ENCODE data around the gene BANP.
"Not testable (repeated sequence)": the region's sequence is repeated elsewhere in the genome, so short reads cannot be mapped to it uniquely, and the experiment has no call there.

The BANP gene

DNA sequence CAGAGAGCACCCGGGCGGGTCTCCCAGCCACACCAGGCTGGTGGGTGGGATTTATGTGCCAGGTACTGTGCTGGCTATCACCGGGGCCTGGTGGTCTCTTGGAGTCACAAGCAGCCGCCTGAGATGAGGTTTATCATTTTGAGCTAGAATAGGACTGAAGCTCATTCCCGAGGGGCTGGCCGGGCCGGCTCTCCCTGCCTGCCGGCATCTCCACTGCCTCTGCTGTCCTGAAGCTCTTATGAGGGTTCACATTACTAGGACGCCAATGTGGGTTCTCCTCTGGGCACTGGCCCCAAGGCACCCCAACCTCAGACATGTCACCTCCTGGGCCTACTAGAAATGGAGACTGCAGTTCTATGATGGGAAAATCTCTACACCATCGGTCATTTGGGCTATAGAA lies 137.4 kb downstream of the BANP start:
- DNase-seq (ENCODE audit: low spot score) = not testable (repeated sequence)

GRCh38 chr16:88089071-88089470 lies 137.8 kb downstream of the BANP start:
- DNase-seq (ENCODE audit: low spot score) = not testable (repeated sequence)

DNA sequence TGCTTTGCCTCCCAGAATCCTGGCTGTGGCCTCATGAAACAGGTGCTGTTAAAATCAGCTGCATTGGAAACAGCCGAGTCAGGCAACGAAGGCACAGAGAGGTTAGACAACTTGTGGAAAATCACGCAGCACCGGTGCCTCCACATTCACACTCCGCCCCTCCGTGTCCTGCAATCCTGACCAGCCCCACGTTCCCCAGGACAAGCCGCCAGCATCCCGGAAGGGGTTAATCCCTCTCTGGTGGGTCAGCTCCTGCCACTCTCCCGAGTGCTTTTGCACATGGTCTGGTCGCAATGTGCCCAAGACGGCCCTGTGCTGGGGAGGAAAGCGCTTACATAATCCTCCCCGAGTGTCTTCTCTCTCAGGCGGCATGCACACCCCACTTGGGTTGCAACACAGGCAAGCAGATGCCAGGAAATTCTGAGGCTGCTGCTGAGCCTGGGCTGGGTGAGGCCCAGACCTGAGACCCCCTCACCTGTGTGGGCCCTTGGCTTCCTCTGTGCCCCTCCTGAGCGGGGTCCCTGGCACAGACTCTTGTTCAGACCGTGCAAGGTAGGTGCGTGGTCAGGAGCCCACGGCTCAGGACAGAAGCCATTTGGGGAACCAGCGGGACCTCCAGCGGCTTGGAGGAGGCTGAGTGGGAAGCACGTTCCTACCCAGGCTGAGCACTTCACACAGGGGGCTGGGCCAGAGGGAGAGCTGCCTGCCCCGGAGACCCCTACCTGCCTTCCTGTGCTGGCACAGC lies 138.6 kb downstream of the BANP start:
- not testable (repeated sequence) for DNase-seq (ENCODE audit: low spot score)

DNA sequence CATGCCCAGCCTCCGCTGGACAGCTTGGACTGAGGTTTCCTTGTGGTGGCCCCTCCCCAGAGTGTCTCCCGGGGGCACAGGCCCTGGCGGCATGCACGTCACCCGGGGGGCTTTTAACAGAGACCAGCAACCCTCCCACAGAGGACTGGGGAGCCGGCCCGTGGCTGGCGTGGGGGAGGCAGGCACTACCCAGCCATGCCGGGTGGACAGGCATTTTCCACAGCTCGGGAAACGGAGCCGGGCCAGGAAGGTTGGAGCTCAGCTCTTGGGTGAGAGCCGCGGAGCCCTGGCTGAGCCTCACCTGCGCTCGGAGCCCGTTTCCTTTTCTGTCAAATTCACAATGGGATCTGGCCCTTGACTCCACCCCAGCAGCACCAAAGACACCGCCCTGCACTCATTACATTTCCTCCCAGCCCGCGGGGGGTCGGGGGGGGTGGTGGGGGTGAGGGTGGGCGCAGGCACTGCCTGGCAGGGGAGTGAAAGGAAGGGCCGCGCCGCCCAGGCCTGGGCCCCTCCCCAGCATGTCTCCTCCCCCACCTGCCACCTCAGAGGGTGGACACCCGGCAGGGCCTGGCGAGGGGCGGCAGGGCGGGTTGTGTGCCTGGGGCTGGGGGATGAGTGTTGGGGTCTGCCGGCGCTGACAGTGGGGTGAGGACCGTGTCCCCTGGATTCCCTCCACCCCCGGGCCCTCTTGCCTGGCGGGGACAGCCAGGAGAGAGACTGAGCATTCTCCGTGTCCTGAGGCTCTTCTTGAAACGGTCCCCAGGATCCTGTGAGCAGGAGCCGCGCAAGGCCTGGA lies 139.3 kb downstream of the BANP start:
- DNase-seq (ENCODE audit: low spot score) = not testable (repeated sequence)

DNA sequence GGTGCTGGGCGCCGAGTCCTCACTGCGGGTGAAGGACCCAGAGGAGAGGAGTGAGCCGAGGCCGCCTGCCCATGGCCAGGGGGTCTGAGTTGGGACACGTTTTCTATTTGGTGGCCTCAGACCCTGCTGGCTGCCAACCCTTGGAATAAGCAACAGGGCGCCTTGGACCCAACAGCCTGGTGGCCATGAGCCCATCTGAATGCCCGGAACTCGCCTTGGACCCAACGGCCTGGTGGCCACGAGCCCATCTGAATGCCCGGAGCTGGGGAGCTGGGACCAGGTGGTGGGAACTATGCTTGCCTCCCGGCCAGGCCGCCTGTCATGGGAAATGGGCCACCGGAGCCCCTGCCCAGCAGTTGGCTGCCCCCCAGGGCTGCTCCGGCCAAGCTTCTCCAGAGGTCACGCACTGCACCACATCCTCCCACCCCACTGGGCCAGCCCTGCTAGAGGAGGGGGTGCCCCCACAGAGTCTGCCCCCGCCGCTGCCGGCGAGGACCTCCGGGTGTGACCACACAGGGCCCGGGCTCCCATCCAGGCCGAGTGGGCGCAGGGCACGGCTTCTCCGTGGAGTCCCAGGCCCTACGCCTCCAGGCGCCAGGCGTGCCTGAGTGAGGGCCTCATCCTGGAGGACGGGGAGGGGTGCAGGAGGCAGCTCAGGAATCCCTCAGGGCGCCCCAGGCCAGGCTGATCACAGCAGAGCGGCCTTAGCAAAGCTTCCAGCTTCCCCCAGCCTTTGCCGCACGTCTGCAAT lies 140.2 kb downstream of the BANP start:
- DNase-seq (ENCODE audit: low spot score) = not testable (repeated sequence)

DNA sequence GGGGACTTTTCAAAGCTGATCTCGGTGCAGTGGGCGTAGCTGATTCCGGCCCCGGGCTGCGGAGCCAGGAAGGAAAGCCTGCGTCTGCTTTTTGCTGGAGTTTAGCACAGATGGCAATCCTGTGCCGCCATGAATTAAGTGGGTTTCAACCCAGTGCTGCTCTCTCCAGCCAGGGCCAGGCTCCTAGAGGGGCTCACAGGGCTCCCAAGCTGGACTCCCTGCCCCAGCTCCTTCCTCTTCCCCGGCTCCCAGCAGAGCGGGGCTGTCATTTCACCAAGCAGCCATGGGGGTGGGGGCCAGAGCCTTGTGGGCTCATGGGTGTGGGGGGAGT lies 140.7 kb downstream of the BANP start:
- DNase-seq (ENCODE audit: low spot score) = not testable (repeated sequence)

DNA sequence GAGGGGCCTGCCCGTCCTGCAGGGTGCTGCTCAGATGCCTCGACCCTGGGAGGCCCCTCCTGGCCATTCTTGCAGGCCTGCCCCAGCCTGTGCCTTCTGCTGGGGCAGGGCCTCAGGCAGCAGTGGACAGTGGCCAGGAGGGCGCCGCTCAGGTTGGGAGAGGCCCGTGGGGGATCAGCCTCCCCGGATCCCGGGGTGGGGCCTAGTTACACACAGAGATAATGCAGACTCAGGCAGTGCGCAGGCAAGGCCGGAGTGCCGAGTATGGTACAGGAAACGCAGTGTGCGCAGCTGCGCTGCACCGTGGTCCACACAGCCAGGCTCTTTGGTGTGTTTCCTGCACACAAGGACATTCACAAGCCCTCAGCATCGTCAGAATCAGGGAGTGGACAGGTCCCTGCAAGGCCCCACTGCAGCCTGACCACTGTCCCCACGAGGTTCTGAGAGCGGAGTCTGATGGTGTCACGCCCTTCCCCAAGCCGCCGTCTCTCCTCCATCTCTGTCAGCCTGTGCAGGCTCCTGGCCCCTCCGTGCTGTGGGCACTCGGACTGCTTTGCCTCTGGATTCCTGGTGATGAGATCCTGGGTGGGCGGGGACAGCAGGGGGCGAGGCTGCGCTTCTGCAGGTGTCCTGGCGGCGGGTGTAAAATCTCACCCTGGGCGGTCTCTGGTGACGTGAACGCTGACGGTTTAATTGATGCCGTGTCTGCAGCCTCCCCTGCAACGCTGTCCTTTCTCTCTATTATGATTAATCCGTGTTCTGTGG lies 141.7 kb downstream of the BANP start:
- not testable (repeated sequence) for DNase-seq (ENCODE audit: low spot score)

DNA sequence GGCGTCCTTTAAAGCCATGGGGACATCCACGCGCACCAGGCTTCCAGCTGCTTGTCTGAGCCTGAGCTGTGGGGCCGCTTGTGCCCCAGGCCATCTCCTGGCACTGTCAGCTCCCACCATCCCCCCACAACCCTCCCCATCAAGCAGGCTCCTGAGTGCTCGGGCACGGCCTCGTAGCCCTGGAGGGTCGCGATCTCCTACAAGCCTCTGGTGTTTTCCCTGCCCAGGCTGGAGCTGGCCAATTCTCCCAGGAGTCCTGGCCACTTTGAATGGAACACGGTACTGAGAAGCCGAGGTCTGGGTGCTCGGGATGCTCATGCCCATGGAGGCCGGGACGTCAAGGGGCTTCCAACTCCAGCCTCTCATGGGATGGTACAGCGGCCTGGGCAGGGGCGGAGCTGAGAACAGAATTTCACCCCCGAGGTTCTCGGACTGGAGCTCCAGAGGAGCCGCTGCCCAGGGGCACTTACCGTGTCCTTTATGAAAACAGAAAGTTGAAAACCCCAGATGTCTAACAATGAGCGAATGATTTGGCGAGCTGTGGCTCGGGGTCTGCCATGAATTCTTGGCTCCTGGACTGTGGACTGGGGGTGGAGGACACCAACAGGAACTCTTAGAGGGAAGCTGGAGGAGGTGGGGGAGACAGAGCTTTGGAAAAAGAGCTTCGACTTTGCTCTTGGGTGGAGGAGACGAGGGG lies 142.5 kb downstream of the BANP start:
- DNase-seq (ENCODE audit: low spot score) = peak; percentile 84

- DNase-seq (ENCODE audit: low spot score) = not testable (repeated sequence)
Observed at GRCh38 chr16:88094253-88094575, 143.0 kb downstream of the BANP start.

GRCh38 chr16:88094900-88095299 lies 143.7 kb downstream of the BANP start:
- DNase-seq (ENCODE audit: low spot score) = not testable (repeated sequence)

DNA sequence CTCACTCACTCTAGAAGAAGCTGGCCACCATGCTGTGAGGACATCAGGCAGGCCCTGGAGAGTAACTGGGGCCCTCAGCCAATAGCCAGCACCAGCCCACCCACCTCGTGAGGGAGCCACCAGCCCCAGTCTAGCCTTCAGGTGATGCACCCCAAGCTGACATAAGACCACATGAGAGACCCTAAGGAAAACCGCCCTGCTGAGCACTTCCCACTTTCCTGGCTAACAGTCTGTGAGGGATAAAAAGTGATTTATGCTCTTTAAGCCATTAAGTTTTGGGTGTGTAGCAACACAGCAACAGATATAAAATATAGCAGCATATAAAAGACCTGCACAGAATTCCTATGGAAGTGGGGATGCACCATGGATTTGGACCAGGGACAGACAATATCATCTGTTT lies 145.4 kb downstream of the BANP start:
- not testable (repeated sequence) for DNase-seq (ENCODE audit: low spot score)

- not testable (repeated sequence) for DNase-seq (ENCODE audit: low spot score)
Observed at GRCh38 chr16:88098731-88099562, 147.7 kb downstream of the BANP start.

DNA sequence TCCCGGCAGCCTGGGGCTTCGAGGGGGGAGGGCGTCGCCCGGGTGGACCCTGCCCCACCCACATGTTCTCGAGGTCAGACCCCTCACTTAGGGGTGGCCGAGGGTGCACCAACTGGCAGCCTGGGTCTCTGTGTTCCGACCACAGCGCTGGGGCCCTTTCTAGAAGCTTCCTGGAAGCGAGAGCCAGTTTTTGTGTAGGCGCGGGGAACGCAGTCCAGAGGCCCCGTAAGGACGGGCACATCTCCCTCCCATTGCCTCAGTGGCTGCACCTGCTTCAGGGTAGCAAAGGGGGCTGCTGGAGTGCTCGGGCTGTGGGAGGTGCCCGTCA lies 148.3 kb downstream of the BANP start:
- no peak for DNase-seq (ENCODE audit: low spot score)

DNA sequence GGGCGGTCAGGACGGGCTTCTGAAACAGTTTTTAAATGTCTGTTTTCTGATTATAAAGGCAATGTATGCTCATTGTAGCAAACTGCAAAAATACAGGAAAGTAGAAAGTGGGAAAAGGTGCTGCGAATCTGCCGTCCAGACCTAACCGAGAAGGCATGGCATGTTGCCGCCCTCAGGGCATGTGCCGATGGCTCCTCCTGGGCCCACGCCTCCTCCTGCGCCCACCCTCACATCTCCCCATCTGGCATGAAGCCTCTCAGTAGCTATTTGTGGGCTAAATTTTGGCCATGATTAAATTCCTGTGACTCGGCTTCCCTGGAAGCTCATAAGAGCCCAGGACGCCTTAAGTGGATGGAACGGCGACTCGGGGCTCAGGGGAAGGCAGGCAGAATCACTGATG lies 148.7 kb downstream of the BANP start:
- not testable (repeated sequence) for DNase-seq (ENCODE audit: low spot score)

DNA sequence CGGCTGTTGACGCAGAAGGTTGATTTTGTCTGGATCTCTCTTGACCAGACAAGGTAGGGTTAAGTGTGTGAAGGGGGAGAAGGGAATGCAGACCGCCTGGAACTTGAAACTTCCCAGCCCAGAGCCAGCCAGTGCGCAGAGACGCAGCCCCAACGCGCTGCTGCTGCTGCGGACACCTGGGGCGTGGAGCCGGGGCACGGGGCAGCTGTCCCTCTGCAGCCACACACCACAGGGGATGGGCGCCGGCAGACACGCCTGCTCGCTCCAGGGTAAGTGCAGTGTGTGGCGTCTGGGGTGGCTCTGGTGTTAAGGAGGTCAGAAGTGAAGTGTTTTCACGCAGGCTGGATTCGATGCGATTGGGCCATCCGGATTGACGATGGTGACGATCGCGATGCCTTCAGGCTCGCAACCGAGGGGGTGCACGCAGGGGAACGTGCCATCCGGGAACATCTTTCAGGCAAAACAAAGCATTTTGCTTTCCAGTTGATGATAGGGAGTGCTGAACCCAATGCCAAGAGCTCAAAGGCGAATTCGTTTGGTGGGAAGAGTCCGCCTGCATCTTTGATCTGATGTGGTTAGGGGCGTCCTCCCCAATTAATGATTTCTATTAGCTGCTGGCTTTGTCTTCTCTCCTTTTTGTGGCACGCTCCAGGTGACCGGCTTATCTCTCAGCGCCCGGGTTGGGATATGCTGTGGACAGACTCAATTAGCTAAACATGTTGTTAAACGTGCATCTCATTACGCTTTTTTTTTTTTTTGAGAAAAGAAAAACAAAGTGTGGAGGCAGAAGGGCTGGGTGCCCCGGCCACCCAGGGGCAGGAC lies 149.8 kb downstream of the BANP start:
- peak; percentile 79 for DNase-seq (ENCODE audit: low spot score)

DNA sequence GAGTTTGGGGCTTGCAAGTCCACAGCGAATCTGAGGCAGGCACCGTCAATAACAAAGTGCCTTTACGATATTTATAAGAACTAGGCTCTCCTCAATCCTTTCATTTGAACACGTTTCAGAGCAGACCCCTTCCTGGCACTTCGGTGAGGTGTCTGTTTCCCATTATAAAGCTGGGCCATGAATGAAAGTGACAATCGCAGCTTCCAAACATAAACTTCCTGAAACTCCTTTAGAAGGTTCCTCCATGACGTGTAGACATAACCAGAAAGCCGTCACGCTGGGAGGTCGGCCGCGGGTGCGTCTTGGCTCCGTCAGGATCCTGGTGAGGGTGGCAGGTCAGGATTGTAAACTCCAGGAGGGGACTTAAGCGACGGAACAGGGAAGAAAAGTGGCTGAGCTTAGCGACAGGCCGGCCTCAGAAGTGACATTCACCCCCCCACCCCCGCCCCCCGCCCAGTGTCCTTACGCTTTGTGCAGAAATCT lies 150.4 kb downstream of the BANP start:
- peak; percentile 47 for DNase-seq (ENCODE audit: low spot score)

GRCh38 chr16:88102597-88102996 lies 151.4 kb downstream of the BANP start:
- DNase-seq (ENCODE audit: low spot score) = peak; percentile 36

DNA sequence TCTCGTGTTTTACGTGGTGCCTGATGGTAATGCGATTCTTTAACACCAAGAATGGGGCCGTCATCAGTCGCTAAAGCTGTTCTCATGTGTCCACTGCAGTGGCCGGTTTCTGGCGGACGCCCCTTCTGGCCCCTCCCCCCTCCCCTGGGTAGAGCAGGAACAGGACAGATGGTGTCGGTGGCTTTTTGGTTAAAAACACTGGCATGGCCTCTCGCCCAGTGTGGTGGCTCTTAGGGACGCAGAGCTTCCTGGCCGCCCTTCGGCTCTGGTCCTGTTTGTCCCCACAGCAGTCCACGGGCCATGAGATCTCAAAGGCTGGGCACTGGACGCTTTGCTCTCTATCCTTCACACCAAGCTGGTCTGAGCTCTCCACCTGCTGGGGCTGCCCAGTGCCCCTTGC lies 151.8 kb downstream of the BANP start:
- peak; percentile 31 for DNase-seq (ENCODE audit: low spot score)

GRCh38 chr16:88103581-88104188 lies 152.5 kb downstream of the BANP start:
- DNase-seq (ENCODE audit: low spot score) = no peak
